Adipose tissue (tissue), 3 donors: ENCODE measurements around the gene CLHC1. TPM values are rescaled to one million over a fixed set of nuclear protein-coding genes. Genes with fewer than 3 reads are reported as not detected.

Experiments used
- H3K27ac ChIP-seq: one replicate; pipeline ENCODE4 v1.5.1; 2013; ENCODE audit warnings: low read depth, low read length
- WGBS, 3 donors: extraction: QIAGEN DNeasy Blood & Tissue Kit; methylation state at CpG; one replicate each; pipeline ENCODE4 v1.1.7; 2013; 5-methylcytosine and 5-hydroxymethylcytosine counted together
- polyA plus RNA-seq, 3 donors: library from polyadenylated mRNA; stranded (reverse); fragments of 200-250 nt; gene quantifications; one replicate each; pipeline ENCODE4 v1.2.3, GENCODE V29; 2013
- donor health status: healthy with polysubstance abuse.
- donor health status: Bipolar disorder and iron deficiency.
- donor health status: healthy.

Gene CLHC1
- polyA plus RNA-seq, 3 donors: 1.7 to 6.9 (median 4.1) TPM

GRCh38 chr2:55180374-55180773 lies 51.7 kb downstream of the CLHC1 start:
- WGBS, 3 donors: 70 to 94% (median 88%) methylated on average over 2 of the region's 2 CpGs
- H3K27ac ChIP-seq: no peak overlapping the region

- WGBS, 3 donors: 5 to 13% (median 7%) methylated on average over 1 of the region's 1 CpG
- H3K27ac ChIP-seq: no peak overlapping the region
Measured at GRCh38 chr2:55176094-55176415, 56.0 kb downstream of the CLHC1 start.

GRCh38 chr2:55175254-55176093 lies 56.6 kb downstream of the CLHC1 start:
- no peak overlapping the region for H3K27ac ChIP-seq
- 11 to 23% (median 21%) methylated on average over 5 of the region's 5 CpGs for WGBS, 3 donors

- H3K27ac ChIP-seq: no peak overlapping the region
- WGBS, 3 donors: 50 to 55% (median 54%) methylated on average over 2 of the region's 2 CpGs
Measured at GRCh38 chr2:55173438-55174054, 58.5 kb downstream of the CLHC1 start.

GRCh38 chr2:55169915-55170314 lies 62.2 kb downstream of the CLHC1 start:
- 24 to 91% (median 84%) methylated on average over 3 of the region's 3 CpGs for WGBS, 3 donors
- no peak overlapping the region for H3K27ac ChIP-seq

GRCh38 chr2:55169359-55169758 lies 62.7 kb downstream of the CLHC1 start:
- 84 to 99% (median 96%) methylated on average over 1 of the region's 1 CpG for WGBS, 3 donors
- no peak overlapping the region for H3K27ac ChIP-seq

GRCh38 chr2:55168221-55169154 lies 63.6 kb downstream of the CLHC1 start:
- no peak overlapping the region for H3K27ac ChIP-seq
- 23 to 27% (median 23%) methylated on average over 6 of the region's 6 CpGs for WGBS, 3 donors

- 78 to 90% (median 79%) methylated on average over 1 of the region's 1 CpG for WGBS, 3 donors
- no peak overlapping the region for H3K27ac ChIP-seq
Measured at GRCh38 chr2:55165626-55166025, 66.5 kb downstream of the CLHC1 start.

GRCh38 chr2:55164534-55165480 lies 67.3 kb downstream of the CLHC1 start:
- 69 to 90% (median 88%) methylated on average over 12 of the region's 12 CpGs for WGBS, 3 donors
- no peak overlapping the region for H3K27ac ChIP-seq

- 26 to 85% (median 69%) methylated on average over 7 of the region's 7 CpGs for WGBS, 3 donors
- H3K27ac ChIP-seq: no peak overlapping the region
Measured at GRCh38 chr2:55163941-55164390, 68.1 kb downstream of the CLHC1 start.

GRCh38 chr2:55163274-55163721 lies 68.8 kb downstream of the CLHC1 start:
- WGBS, 3 donors: 43 to 45% (median 45%) methylated on average over 9 of the region's 9 CpGs

GRCh38 chr2:55162284-55163006 lies 69.6 kb downstream of the CLHC1 start:
- 73 to 84% (median 82%) methylated on average over 11 of the region's 11 CpGs for WGBS, 3 donors
- H3K27ac ChIP-seq: no peak overlapping the region

More at GRCh38 chr2:55163274-55163721, 68.8 kb downstream of the CLHC1 start:
- no peak overlapping the region for H3K27ac ChIP-seq

- WGBS, 3 donors: 47 to 52% (median 48%) methylated on average over 10 of the region's 10 CpGs
- H3K27ac ChIP-seq: no peak overlapping the region
Measured at GRCh38 chr2:55161295-55162210, 70.5 kb downstream of the CLHC1 start.

- WGBS, 3 donors: 38 to 99% (median 93%) methylated on average over 2 of the region's 2 CpGs
- H3K27ac ChIP-seq: no peak overlapping the region
Measured at GRCh38 chr2:55160422-55160821, 71.7 kb downstream of the CLHC1 start.

- no peak overlapping the region for H3K27ac ChIP-seq
- 72 to 93% (median 92%) methylated on average over 2 of the region's 2 CpGs for WGBS, 3 donors
Measured at GRCh38 chr2:55159752-55160151, 72.3 kb downstream of the CLHC1 start.

- WGBS, 3 donors: 18 to 42% (median 24%) methylated on average over 4 of the region's 4 CpGs
- H3K27ac ChIP-seq: no peak overlapping the region
Measured at GRCh38 chr2:55159037-55159651, 72.9 kb downstream of the CLHC1 start.
